ENCODE results near the gene DKKL1. TPM values are rescaled to one million over a fixed set of nuclear protein-coding genes. Genes with fewer than 3 reads are reported as not detected.

The DKKL1 gene
- polyA plus RNA-seq, 1 donor: 0.91 TPM

DNA sequence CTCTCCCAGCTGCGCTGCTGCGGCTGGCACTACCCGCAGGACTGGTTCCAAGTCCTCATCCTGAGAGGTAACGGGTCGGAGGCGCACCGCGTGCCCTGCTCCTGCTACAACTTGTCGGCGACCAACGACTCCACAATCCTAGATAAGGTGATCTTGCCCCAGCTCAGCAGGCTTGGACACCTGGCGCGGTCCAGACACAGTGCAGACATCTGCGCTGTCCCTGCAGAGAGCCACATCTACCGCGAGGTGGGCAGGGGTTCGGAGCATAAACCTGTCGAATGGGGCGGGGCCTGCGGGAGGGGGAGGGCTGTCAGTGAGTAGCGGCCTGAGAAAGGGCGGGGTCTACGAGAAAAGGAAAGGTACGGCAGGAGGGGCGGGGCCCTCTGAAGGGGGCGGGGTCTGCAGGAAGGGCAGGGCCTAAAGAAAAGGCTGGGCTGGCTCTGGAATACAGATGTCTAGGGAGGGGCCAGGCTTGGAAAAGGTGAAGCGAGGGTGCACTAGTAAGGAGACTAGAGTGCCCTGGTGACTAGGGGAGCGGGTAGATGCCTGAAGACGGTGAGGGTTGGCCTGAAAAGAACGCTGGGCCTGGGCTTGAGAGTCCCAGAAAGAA, 24.9 kb upstream of the DKKL1 start:
- H3K27ac ChIP-seq (ENCODE audit: low read length): no peak overlapping the region
- peaks cover 9% of the 10 kb centered on the region for H3K9me3 ChIP-seq (ENCODE audit: control insufficient read depth, low read depth, low read length)
- WGBS (ENCODE audit: insufficient coverage, low lambda C conversion rate): 0% methylated on average over 1 of the region's 30 CpGs
- DNase-seq: peak in 1 of 2 donors; percentile 45
- peaks cover 4% of the 10 kb centered on the region for H3K4me1 ChIP-seq (ENCODE audit: control insufficient read depth, insufficient read depth, low read length)
- H3K27me3 ChIP-seq (ENCODE audit: control insufficient read depth, insufficient read depth, low read length): peaks cover 47% of the 10 kb centered on the region
- peak overlapping the region; percentile 18 for H3K4me3 ChIP-seq (ENCODE audit: low read length)
- peaks cover 15% of the 10 kb centered on the region for H3K36me3 ChIP-seq (ENCODE audit: control insufficient read depth, insufficient read depth, low read length)

DNA sequence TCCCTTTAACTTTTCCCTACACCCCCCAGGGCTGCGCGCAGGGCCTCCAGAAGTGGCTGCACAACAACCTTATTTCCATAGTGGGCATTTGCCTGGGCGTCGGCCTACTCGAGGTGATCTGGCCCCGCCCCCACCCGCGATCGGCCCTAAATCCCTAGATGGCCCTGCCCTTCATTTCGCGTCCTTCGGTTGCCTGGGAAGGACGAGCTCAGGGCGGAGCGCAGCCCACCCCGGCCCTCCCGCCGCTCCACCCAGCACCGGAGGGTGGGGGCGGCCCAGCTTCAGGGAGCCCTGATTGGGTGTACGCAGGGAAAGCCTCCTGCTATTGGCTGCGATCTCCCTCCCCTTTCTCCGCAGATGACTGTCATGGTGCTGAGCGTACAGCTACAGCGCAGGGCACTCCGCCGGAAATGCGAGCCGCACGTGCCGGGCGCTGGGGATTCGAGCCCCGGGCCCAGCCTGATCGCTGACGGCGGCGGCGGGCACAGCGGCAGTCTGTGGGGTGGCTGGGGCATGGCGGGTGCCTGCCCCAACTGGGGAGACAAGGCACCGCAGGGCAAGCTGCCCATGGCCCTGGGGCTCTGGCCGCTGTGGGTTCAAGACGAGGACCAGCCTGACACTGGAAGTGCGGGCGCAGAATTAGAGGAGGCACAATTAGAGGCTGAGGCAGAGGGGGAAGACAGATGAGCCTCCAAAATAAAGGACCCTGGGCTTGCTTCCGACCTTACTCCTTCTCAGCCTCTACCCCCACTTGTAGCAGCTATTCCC, 24.2 kb upstream of the DKKL1 start:
- H3K27me3 ChIP-seq (ENCODE audit: control insufficient read depth, insufficient read depth, low read length): peaks cover 47% of the 10 kb centered on the region
- peak overlapping the region; percentile 18 for H3K4me3 ChIP-seq (ENCODE audit: low read length)
- WGBS (ENCODE audit: insufficient coverage, low lambda C conversion rate): no CpG with 5 or more reads among the region's 47 CpGs
- H3K36me3 ChIP-seq (ENCODE audit: control insufficient read depth, insufficient read depth, low read length): peaks cover 15% of the 10 kb centered on the region
- peak; percentile 67 for DNase-seq
- peaks cover 8% of the 10 kb centered on the region for H3K9me3 ChIP-seq (ENCODE audit: control insufficient read depth, low read depth, low read length)
- peaks cover 4% of the 10 kb centered on the region for H3K4me1 ChIP-seq (ENCODE audit: control insufficient read depth, insufficient read depth, low read length)
- no peak overlapping the region for H3K27ac ChIP-seq (ENCODE audit: low read length)

DNA sequence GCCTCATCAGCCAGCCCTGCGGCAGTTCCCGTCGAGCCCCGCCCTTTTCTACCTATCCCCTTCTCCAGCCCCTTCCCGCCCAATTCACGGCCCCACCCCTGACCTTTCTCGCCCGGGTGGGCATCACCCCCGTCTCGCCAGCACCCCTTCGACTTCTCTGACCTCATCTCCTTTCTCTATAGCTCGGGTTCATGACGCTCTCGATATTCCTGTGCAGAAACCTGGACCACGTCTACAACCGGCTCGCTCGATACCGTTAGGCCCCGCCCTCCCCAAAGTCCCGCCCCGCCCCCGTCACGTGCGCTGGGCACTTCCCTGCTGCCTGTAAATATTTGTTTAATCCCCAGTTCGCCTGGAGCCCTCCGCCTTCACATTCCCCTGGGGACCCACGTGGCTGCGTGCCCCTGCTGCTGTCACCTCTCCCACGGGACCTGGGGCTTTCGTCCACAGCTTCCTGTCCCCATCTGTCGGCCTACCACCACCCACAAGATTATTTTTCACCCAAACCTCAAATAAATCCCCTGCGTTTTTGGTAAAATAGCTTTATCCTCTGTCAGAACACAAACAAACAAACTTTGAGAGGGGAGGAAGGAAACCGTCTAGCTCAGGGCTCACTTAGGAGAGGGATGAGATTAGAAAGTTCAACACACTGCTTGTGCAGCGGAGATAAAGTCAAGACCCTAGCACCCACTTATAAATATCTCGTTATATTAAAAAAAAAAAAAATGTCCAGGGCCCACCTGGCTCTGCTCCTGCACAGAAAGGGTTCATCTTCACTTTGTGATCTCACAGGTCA, 23.4 kb upstream of the DKKL1 start:
- no peak for DNase-seq
- peaks cover 15% of the 10 kb centered on the region for H3K36me3 ChIP-seq (ENCODE audit: control insufficient read depth, insufficient read depth, low read length)
- peaks cover 47% of the 10 kb centered on the region for H3K27me3 ChIP-seq (ENCODE audit: control insufficient read depth, insufficient read depth, low read length)
- H3K27ac ChIP-seq (ENCODE audit: low read length): no peak overlapping the region
- WGBS (ENCODE audit: insufficient coverage, low lambda C conversion rate): no CpG with 5 or more reads among the region's 36 CpGs
- peaks cover 4% of the 10 kb centered on the region for H3K4me1 ChIP-seq (ENCODE audit: control insufficient read depth, insufficient read depth, low read length)
- peaks cover 8% of the 10 kb centered on the region for H3K9me3 ChIP-seq (ENCODE audit: control insufficient read depth, low read depth, low read length)
- no peak overlapping the region for H3K4me3 ChIP-seq (ENCODE audit: low read length)

DNA sequence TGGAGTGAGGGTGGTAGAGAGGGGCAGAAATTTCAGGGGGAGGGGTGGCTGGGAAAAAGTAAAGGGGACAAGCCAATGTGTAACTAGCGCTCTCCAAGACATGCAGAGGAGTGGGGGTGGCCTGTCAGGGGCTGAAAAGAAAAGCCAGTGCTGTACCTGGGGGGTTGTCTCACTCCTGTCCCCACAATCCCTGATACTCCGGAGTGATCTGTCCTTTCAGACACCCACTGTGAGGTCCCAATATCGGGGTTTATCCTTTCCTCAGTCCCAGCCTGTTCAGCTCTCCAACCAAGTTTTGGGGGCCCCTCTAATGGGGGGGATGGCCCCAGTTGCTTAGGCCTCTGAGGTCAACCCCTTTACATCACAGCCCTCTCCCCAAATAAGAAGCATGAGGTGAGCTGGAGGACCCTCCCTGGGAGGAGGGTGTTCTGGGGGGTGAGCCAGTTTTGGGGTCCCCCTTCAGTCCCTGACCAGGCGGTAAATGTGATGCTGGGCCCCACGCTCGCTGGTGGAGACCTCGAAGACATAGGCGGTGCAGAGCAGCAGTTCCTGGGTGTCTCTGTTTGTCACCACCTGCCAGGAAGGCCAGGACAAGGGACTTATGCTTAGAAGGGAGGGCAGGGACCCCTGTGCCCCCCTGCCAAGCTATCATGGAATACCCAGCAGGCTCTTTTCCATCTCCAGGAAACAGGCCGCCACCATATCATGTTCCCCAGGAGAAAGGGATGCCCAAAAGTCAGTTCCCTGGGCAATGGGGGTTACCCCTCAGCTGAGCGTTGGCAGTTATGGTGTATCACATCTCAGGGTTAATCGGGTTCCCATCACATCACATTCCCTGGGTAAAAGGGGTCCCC, 22.6 kb upstream of the DKKL1 start:
- no peak for DNase-seq
- peaks cover 8% of the 10 kb centered on the region for H3K9me3 ChIP-seq (ENCODE audit: control insufficient read depth, low read depth, low read length)
- H3K36me3 ChIP-seq (ENCODE audit: control insufficient read depth, insufficient read depth, low read length): peaks cover 19% of the 10 kb centered on the region
- WGBS (ENCODE audit: insufficient coverage, low lambda C conversion rate): no CpG with 5 or more reads among the region's 11 CpGs
- H3K27ac ChIP-seq (ENCODE audit: low read length): no peak overlapping the region
- H3K4me3 ChIP-seq (ENCODE audit: low read length): no peak overlapping the region
- peaks cover 4% of the 10 kb centered on the region for H3K4me1 ChIP-seq (ENCODE audit: control insufficient read depth, insufficient read depth, low read length)
- peaks cover 47% of the 10 kb centered on the region for H3K27me3 ChIP-seq (ENCODE audit: control insufficient read depth, insufficient read depth, low read length)

DNA sequence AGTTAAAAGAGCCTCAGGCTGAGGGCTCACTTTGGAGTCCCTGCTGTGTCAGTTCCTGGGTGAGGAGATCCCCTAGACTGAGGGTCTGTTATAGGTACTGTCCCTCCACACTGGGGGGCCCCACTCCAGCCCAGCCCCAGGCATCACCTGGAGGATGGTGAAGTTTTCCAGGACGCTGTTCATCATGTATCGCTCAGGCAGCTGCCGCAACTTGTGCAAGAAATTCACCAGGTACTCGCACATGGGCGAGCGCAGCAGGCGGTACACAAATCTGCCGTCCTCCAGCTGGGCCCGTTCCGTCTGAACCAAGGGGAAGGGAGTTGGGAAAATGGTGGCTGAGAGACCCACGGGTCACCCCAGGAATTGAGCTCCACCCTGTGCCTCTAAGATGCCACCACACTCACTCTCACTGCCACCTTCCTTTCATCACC, 21.4 kb upstream of the DKKL1 start:
- Histone ChIP-seq H3K27me3 (ENCODE audit: control insufficient read depth, insufficient read depth, low read length) (peaks cover 38% of the 10 kb centered on the region), H3K9me3 (ENCODE audit: control insufficient read depth, low read depth, low read length) (peaks cover 8% of the 10 kb centered on the region), H3K4me3 (ENCODE audit: low read length) (no peak overlapping the region), H3K4me1 (ENCODE audit: control insufficient read depth, insufficient read depth, low read length) (peaks cover 4% of the 10 kb centered on the region), H3K27ac (ENCODE audit: low read length) (no peak overlapping the region), H3K36me3 (ENCODE audit: control insufficient read depth, insufficient read depth, low read length) (peaks cover 19% of the 10 kb centered on the region)
- no CpG with 5 or more reads among the region's 11 CpGs for WGBS (ENCODE audit: insufficient coverage, low lambda C conversion rate)
- no peak for DNase-seq

DNA sequence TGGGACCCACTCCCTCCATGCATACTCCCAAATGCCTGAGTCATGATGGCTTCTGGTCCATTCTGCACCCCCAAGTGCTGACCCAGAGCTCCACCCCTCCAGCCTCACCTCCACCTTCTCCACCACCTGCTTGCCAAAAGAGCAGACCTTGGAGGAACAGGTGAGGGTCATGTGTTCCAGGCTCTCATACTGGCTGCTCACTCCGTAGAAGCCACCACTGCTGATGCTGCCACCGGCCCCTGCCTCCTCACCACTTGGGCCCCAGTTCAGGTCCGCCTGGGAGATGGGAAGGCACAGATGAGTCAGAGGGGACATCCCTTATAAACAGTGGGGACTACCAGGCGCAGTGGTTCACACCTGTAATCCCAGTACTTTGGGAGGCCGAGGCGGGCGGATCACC, 20.6 kb upstream of the DKKL1 start:
- peaks cover 26% of the 10 kb centered on the region for H3K36me3 ChIP-seq (ENCODE audit: control insufficient read depth, insufficient read depth, low read length)
- peaks cover 4% of the 10 kb centered on the region for H3K4me1 ChIP-seq (ENCODE audit: control insufficient read depth, insufficient read depth, low read length)
- H3K9me3 ChIP-seq (ENCODE audit: control insufficient read depth, low read depth, low read length): peaks cover 8% of the 10 kb centered on the region
- no CpG with 5 or more reads among the region's 7 CpGs for WGBS (ENCODE audit: insufficient coverage, low lambda C conversion rate)
- no peak overlapping the region for H3K27ac ChIP-seq (ENCODE audit: low read length)
- DNase-seq: no peak
- H3K27me3 ChIP-seq (ENCODE audit: control insufficient read depth, insufficient read depth, low read length): peaks cover 30% of the 10 kb centered on the region
- no peak overlapping the region for H3K4me3 ChIP-seq (ENCODE audit: low read length)

DNA sequence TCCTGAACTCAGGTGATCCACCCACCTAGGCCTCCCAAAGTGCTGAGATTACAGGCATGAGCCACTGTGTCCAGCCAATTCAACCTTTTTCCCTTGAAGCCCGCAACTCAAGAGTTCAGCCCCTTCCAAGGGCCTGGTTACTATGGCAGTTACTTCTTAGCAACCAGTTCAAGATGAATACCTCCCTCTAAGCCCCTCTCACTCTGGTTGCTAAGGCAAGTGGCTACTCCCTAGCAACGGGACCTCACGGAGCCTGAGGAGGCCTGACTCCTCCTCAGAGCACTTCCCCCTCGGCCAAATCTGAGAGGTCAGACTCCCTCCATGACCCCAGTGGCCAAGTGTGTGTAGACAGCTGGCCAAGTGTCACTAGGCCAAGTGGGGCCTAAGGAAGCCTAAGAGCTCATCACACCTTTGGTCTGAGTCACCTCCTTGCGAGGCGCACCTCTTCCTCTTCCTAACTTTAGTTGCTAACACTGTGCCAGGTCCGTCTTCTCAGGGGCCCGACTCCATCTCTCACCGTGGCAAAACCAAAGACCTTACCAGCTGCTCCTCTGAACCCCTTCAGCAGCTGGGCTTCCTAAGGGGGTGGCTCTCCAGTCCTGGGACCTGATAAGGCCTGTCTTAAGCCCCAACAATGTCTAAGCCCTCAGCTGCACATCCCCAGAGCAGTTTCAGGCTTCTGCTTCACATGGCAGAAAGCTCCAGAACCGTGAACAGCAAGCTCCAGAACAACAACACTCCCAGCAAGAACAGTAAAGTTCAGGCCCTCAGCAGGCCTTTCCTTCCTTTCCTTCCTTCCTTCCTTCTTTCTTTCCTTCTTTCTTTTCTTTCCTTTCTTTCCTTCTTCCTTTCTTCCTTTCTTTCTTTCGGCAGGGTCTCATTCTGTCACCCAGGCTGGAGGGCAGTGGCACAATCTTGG, 18.9 kb upstream of the DKKL1 start:
- H3K9me3 ChIP-seq (ENCODE audit: control insufficient read depth, low read depth, low read length): no peaks in the 10 kb centered on the region
- H3K36me3 ChIP-seq (ENCODE audit: control insufficient read depth, insufficient read depth, low read length): peaks cover 28% of the 10 kb centered on the region
- no peak for DNase-seq
- H3K4me1 ChIP-seq (ENCODE audit: control insufficient read depth, insufficient read depth, low read length): no peaks in the 10 kb centered on the region
- peaks cover 14% of the 10 kb centered on the region for H3K27me3 ChIP-seq (ENCODE audit: control insufficient read depth, insufficient read depth, low read length)
- no peak overlapping the region for H3K27ac ChIP-seq (ENCODE audit: low read length)
- 87% methylated on average over 2 of the region's 11 CpGs for WGBS (ENCODE audit: insufficient coverage, low lambda C conversion rate)
- no peak overlapping the region for H3K4me3 ChIP-seq (ENCODE audit: low read length)

DNA sequence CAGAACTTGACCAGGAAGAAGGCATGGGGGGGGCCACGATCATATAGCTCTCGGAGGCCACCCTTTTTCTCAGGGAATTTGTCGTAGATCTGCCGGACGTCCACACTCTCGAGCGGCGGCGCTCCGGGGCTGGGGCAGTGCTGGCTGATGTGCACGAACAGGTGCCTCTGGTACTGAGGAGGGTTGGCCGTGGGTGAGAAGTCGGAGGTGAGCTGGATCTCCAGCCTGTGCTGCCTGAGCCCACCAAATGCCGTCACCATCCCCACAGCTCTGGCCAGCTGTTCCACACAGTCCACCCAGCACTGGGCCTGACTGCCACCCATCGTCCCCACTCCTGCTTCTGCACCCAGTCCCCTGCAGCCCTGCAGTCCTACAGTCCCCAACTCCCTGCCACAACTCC, 16.5 kb upstream of the DKKL1 start:
- Histone ChIP-seq H3K4me3 (ENCODE audit: low read length) (no peak overlapping the region), H3K27me3 (ENCODE audit: control insufficient read depth, insufficient read depth, low read length) (no peaks in the 10 kb centered on the region), H3K9me3 (ENCODE audit: control insufficient read depth, low read depth, low read length) (no peaks in the 10 kb centered on the region), H3K27ac (ENCODE audit: low read length) (no peak overlapping the region), H3K4me1 (ENCODE audit: control insufficient read depth, insufficient read depth, low read length) (no peaks in the 10 kb centered on the region), H3K36me3 (ENCODE audit: control insufficient read depth, insufficient read depth, low read length) (peaks cover 25% of the 10 kb centered on the region)
- WGBS (ENCODE audit: insufficient coverage, low lambda C conversion rate): no CpG with 5 or more reads among the region's 15 CpGs
- DNase-seq: no peak

DNA sequence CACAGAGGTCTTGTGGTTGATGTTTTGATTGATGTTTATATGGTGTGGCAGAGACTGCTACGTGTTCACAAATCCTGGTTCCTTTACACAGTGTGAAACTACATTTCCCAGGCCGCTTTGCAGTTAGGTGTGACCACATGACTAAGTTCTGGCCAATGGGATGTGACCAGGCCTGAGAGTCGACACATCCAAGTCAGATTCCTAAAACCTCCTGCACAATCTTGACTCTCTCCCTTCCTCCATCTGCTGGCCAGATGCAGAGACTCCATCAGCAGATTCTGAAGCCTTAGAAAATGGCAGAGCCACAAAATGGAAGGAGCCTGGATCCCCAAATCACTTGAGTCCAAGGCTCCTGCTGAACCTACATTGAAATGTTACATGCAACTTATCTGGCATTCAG, 15.8 kb upstream of the DKKL1 start:
- no peak overlapping the region for H3K27ac ChIP-seq (ENCODE audit: low read length)
- H3K4me3 ChIP-seq (ENCODE audit: low read length): no peak overlapping the region
- no peaks in the 10 kb centered on the region for H3K27me3 ChIP-seq (ENCODE audit: control insufficient read depth, insufficient read depth, low read length)
- H3K36me3 ChIP-seq (ENCODE audit: control insufficient read depth, insufficient read depth, low read length): peaks cover 20% of the 10 kb centered on the region
- no peaks in the 10 kb centered on the region for H3K9me3 ChIP-seq (ENCODE audit: control insufficient read depth, low read depth, low read length)
- 100% methylated on average over 1 of the region's 3 CpGs for WGBS (ENCODE audit: insufficient coverage, low lambda C conversion rate)
- DNase-seq: no peak
- H3K4me1 ChIP-seq (ENCODE audit: control insufficient read depth, insufficient read depth, low read length): no peaks in the 10 kb centered on the region
